ENCODE measurements around the gene PDHB. TPM values are rescaled to one million over a fixed set of nuclear protein-coding genes. Genes with fewer than 3 reads are reported as not detected.

The PDHB gene
- total and polyA plus RNA-seq, 4 donors, result 47.8 to 92.1 (median 60.6) TPM

DNA sequence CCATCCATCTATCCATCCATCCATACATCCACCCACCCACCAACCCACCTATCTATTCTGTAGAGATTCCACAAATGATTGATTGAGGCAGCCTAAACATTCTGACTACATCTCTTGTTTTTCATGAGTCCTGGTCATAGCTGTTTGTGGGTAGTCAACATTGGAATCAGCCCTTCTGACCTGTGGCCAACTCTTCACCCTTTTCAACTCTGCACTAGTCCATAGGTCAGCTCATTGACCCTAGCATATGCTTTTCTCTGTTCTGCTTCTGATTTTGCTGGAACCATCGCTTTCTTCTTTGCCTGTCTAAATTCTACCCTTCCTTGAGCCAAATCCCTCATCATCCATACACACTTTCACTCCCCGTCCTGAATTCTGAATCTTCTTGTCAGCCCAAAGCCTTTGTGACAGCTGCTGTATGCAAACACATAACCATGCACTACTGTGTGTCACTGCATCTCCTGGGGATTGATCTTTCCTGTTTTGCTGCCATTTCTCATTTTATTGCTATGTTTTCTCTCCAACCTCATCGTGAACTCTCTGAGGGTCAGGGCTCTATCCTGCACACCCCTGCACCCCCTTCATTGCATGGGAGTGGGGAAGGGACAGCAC is 41.4 kb upstream of the PDHB start:
- peak; percentile 86 for TF ChIP-seq FOXA2 (IDR thresholded peaks at IDR 0.05)
- TF ChIP-seq HNF4G (IDR thresholded peaks at IDR 0.05), result peak; percentile 100
- peak; percentile 98 for TF ChIP-seq NR2F2 (IDR thresholded peaks at IDR 0.05)
- no peak for TF ChIP-seq GABPA (IDR thresholded peaks at IDR 0.05 in 1 of 2, conservative IDR thresholded peaks at IDR 0.05 in 1 of 2)
- TF ChIP-seq TAF1 (conservative IDR thresholded peaks at IDR 0.05), result no peak
- TF ChIP-seq JUND (IDR thresholded peaks at IDR 0.05), result peak; percentile 59 to 88
- TF ChIP-seq RXRA (IDR thresholded peaks at IDR 0.05), result peak; percentile 100
- TF ChIP-seq SP1 (IDR thresholded peaks at IDR 0.05), result peak; percentile 96
- TF ChIP-seq, protein P1, sequence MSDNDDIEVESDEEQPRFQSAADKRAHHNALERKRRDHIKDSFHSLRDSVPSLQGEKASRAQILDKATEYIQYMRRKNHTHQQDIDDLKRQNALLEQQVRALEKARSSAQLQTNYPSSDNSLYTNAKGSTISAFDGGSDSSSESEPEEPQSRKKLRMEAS (IDR thresholded peaks at IDR 0.05), result peak; percentile 97
- TF ChIP-seq, protein P2, sequence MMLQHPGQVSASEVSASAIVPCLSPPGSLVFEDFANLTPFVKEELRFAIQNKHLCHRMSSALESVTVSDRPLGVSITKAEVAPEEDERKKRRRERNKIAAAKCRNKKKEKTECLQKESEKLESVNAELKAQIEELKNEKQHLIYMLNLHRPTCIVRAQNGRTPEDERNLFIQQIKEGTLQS (IDR thresholded peaks at IDR 0.05), result peak; percentile 44
- TF ChIP-seq, protein P3, sequence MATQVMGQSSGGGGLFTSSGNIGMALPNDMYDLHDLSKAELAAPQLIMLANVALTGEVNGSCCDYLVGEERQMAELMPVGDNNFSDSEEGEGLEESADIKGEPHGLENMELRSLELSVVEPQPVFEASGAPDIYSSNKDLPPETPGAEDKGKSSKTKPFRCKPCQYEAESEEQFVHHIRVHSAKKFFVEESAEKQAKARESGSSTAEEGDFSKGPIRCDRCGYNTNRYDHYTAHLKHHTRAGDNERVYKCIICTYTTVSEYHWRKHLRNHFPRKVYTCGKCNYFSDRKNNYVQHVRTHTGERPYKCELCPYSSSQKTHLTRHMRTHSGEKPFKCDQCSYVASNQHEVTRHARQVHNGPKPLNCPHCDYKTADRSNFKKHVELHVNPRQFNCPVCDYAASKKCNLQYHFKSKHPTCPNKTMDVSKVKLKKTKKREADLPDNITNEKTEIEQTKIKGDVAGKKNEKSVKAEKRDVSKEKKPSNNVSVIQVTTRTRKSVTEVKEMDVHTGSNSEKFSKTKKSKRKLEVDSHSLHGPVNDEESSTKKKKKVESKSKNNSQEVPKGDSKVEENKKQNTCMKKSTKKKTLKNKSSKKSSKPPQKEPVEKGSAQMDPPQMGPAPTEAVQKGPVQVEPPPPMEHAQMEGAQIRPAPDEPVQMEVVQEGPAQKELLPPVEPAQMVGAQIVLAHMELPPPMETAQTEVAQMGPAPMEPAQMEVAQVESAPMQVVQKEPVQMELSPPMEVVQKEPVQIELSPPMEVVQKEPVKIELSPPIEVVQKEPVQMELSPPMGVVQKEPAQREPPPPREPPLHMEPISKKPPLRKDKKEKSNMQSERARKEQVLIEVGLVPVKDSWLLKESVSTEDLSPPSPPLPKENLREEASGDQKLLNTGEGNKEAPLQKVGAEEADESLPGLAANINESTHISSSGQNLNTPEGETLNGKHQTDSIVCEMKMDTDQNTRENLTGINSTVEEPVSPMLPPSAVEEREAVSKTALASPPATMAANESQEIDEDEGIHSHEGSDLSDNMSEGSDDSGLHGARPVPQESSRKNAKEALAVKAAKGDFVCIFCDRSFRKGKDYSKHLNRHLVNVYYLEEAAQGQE (IDR thresholded peaks at IDR 0.05), result peak; percentile 54
- no peak for TF ChIP-seq EGR1 (IDR thresholded peaks at IDR 0.05; ENCODE audit: low read depth in 2 of 2)
- peak; percentile 81 for TF ChIP-seq FOXA1 (IDR thresholded peaks at IDR 0.05)
- TF ChIP-seq, protein P4, sequence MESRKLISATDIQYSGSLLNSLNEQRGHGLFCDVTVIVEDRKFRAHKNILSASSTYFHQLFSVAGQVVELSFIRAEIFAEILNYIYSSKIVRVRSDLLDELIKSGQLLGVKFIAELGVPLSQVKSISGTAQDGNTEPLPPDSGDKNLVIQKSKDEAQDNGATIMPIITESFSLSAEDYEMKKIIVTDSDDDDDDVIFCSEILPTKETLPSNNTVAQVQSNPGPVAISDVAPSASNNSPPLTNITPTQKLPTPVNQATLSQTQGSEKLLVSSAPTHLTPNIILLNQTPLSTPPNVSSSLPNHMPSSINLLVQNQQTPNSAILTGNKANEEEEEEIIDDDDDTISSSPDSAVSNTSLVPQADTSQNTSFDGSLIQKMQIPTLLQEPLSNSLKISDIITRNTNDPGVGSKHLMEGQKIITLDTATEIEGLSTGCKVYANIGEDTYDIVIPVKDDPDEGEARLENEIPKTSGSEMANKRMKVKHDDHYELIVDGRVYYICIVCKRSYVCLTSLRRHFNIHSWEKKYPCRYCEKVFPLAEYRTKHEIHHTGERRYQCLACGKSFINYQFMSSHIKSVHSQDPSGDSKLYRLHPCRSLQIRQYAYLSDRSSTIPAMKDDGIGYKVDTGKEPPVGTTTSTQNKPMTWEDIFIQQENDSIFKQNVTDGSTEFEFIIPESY (IDR thresholded peaks at IDR 0.05), result peak; percentile 57
- peak; percentile 31 to 66 for TF ChIP-seq RAD21 (IDR thresholded peaks at IDR 0.05)
- TF ChIP-seq, protein P5, sequence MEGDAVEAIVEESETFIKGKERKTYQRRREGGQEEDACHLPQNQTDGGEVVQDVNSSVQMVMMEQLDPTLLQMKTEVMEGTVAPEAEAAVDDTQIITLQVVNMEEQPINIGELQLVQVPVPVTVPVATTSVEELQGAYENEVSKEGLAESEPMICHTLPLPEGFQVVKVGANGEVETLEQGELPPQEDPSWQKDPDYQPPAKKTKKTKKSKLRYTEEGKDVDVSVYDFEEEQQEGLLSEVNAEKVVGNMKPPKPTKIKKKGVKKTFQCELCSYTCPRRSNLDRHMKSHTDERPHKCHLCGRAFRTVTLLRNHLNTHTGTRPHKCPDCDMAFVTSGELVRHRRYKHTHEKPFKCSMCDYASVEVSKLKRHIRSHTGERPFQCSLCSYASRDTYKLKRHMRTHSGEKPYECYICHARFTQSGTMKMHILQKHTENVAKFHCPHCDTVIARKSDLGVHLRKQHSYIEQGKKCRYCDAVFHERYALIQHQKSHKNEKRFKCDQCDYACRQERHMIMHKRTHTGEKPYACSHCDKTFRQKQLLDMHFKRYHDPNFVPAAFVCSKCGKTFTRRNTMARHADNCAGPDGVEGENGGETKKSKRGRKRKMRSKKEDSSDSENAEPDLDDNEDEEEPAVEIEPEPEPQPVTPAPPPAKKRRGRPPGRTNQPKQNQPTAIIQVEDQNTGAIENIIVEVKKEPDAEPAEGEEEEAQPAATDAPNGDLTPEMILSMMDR (IDR thresholded peaks at IDR 0.05; ENCODE audit: low read depth, low read length, missing input control), result no peak
- peak; percentile 81 for TF ChIP-seq YY1 (IDR thresholded peaks at IDR 0.05)
- TF ChIP-seq HNF4A (conservative IDR thresholded peaks at IDR 0.05), result peak; percentile 100
- H3K9me3 ChIP-seq (ENCODE audit: control insufficient read depth in 4 of 4, low read length in 3 of 4), result no peaks in the 10 kb centered on the region
- DNase-seq (ENCODE audit: low spot score), result no peak

More for the DNA sequence above, 41.4 kb upstream of the PDHB start:
- H3K27ac ChIP-seq (ENCODE audit: low read depth in 1 of 2, low read length in 2 of 2), result peak overlapping the region; percentile 55 to 77
- no peak overlapping the region for H3K4me3 ChIP-seq (ENCODE audit: low read depth in 1 of 3, low read length in 3 of 3)
- no peaks in the 10 kb centered on the region for H3K27me3 ChIP-seq (ENCODE audit: control insufficient read depth in 4 of 4, insufficient read depth in 4 of 4, low read length in 3 of 4)
- peaks cover 21 to 44% (median 33%) of the 10 kb centered on the region in 4 donors for H3K4me1 ChIP-seq (ENCODE audit: control insufficient read depth in 4 of 4, insufficient read depth in 4 of 4, low read length in 3 of 4)
- no peak overlapping the region for H3K9ac ChIP-seq (ENCODE audit: low read depth in 1 of 2, low read length in 2 of 2)
- H3K36me3 ChIP-seq (ENCODE audit: control insufficient read depth in 4 of 4, insufficient read depth in 3 of 4, low read depth in 1 of 4, low read length in 3 of 4), result no peaks in the 10 kb centered on the region
- WGBS, result 31% methylated on average over 3 of the region's 3 CpGs

All from liver (tissue), 9 donors.